ENCODE measurements around the gene SLC29A3.

The SLC29A3 gene

GRCh38 chr10:71383972-71384687, 65.1 kb downstream of the SLC29A3 start:
- no peak overlapping the region for H3K27ac ChIP-seq
- DNase-seq (ENCODE audit: low read depth, low spot score): no peak

GRCh38 chr10:71388171-71388570, 69.1 kb downstream of the SLC29A3 start:
- DNase-seq (ENCODE audit: low read depth, low spot score): no peak
- no peak overlapping the region for H3K27ac ChIP-seq

- no peak overlapping the region for H3K27ac ChIP-seq
- DNase-seq (ENCODE audit: low read depth, low spot score): no peak
Observed at GRCh38 chr10:71388583-71389310, 69.7 kb downstream of the SLC29A3 start.

- no peak for DNase-seq (ENCODE audit: low read depth, low spot score)
- H3K27ac ChIP-seq: no peak overlapping the region
Observed at GRCh38 chr10:71389768-71390460, 70.9 kb downstream of the SLC29A3 start.

DNA sequence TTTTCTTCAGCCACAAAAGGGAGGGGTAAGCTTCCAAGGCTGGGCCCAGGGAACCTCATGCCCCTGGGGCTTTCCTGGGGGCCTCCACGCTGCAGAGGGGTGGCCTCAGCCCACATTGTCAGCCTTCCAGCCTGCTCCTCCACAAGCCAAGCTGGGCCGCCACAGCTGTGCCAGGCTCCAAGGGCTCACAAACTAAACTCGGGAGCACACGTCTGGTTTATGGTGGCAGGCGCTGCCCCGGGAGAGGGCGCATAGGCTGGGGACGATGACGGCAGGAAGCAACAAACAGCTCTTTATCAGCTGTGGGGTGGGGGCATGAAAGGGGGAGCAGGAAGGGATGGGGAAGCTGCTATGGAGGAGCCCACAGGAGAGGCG, 71.4 kb downstream of the SLC29A3 start:
- no peak overlapping the region for H3K27ac ChIP-seq
- no peak for DNase-seq (ENCODE audit: low read depth, low spot score)

DNA sequence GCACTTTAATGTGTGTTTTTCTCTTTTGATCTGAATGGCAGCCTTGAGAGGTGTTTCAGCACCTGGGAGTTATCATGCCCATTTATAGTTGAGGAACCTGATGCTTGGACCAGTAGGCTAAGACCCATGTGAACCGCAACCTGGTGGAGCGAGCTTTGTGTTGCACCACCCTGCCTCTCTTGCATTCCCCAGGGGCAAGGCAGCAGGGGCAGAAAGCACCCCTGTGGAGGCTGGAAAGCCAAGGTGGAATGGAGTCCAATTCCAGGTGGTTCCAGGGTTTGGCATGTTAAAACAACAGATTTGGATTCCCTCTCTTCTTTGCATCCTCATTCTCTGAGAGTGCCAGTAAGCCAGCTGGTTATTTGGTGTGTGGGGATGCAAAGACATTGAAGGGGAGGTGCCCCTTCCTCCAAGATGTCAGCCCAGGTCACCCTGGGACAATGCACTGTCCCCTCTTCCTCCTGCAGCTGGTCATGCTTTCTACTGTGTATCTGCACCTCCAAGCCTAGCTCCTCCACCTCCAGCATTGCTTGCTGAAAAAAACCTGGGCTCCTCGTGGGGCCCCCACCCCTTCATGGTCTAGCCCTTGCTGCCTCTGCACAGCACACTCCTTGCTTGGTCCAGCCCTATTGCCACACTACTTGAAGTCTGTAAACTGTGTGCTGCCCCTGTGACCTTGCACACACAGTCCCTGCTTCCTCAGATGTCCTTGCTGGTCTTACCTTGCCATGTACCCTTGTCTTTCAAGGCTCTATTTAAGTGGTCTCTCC, 72.0 kb downstream of the SLC29A3 start:
- no peak overlapping the region for H3K27ac ChIP-seq
- DNase-seq (ENCODE audit: low read depth, low spot score): no peak

GRCh38 chr10:71391701-71392100, 72.6 kb downstream of the SLC29A3 start:
- DNase-seq (ENCODE audit: low read depth, low spot score): no peak
- no peak overlapping the region for H3K27ac ChIP-seq

GRCh38 chr10:71392292-71392691, 73.2 kb downstream of the SLC29A3 start:
- H3K27ac ChIP-seq: no peak overlapping the region
- DNase-seq (ENCODE audit: low read depth, low spot score): no peak

DNA sequence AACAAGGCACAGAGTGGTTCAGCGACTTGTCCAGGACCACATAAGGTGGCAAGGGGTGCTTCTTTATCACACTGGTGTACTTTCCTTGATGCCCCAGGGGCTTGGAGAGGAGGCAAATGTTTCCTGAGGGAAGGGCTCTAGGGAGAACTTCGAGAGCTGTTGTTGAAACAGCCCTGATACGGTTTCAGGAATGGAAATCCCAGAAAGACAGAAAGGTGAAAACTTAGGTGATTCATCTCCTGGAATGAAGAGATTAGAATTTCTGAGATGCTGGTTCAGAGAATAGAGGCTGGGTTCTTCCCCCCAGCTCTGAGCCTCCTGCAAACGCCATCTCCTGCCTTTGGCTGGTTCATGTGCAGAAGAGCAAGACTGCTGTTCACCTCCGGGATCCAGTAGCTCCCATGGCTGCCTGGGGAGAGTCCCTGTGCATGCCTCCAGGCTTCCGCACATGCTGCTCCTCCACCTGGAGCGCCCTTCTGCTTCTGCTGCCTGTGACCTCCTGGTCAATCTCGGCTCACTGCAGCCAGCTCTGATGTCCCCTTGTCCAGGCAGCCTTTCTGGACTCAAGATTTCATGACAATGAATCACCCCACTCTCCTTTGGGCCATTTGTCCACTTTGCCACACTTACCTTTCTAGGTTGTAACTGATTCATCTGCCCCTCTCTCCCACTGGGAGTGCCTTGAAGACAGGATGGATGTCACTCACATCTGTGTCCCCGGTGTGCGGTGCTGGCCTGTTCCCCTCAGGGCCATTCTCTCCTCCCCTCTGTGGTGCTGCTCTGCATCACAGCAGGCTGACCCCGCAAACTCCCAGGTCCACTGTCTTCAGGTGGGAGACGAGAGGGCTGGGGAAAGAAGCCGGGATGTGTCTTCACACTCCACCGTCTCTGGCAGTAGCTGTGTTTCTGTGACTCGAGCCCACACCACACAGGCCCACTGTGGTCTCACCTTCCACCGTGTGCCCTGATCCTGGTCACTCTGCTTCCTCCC, 74.0 kb downstream of the SLC29A3 start:
- no peak overlapping the region for H3K27ac ChIP-seq
- DNase-seq (ENCODE audit: low read depth, low spot score): no peak

DNA sequence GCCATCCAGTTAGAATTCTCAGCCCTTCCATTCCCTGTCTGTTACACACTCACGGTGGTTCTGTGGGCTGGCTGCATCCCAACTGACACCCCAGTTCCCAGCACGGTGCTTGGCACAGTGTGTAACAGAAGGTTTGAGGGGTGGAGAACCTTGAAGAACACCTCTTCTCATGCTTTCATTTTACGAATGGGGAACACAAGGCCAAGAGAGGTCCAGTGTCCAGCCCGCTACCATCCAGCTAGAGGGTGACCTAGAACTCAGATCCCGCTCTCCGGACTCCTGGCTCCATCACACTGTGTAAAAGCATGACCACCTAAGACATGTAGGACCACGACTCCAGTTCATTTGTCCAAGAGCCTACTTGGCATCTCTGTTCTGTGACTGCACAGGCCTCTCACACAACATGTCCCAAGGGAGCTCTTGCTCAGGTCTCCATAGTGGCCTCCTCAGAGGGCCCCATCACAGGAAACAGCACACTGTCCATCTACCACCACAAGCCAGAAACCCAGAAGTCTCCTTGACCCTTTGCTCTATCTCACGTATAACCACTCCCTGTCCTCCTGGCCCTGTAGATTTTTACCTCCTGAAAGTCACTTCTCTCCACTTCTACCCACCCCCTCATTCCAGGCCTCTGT, 74.9 kb downstream of the SLC29A3 start:
- DNase-seq (ENCODE audit: low read depth, low spot score): no peak

DNA sequence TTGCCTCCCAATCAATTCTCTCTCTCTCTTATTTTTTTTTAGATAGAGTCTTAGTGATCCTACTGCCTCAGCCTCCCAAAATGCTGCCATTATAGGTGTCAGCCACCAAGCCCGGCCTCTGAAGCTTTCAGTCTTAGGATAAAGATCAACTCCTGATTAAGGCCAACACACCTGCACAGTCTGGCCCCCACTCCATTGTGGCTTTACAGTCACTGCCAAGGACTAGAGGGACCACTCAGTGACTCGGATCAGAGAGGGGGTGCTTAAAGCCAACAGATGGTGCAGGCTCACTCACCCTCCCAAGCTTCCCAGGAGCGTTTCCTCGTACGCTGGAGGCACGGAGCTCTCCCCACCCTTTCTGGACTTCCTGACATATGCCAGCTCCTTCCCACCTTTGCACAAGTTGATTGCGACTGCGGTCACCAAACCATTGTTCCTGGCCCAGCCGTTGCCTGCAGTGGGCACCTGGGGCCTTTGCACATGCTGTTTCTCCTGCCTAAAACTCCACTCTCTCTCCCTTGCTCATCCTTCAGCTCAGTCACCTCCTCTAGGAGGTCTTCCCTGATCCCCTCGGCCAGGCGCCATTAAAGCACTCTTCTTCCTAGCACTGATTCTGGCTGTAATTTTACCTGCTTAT, 76.0 kb downstream of the SLC29A3 start:
- DNase-seq (ENCODE audit: low read depth, low spot score): no peak
- H3K27ac ChIP-seq: no peak overlapping the region

More for the DNA sequence above, 74.9 kb downstream of the SLC29A3 start:
- H3K27ac ChIP-seq: no peak overlapping the region

DNA sequence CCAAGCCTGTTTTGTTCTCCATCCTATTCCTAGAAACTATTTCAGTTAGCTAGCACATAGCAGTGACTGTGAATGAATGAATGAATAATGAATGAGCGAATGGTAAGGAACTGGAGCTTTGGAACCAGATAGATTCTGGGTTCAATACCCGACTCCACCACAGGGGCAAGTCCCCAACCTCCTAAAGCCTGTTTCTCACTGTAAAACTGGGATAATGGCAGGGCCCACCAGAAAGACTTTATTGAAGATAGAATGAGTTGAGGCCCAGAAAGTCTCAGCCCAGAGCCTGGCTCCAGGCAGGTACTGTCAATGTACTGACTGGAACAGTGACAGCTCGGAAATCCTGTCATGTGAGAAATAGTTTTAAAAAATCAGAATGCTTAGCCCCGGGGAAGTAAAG, 76.6 kb downstream of the SLC29A3 start:
- no peak for DNase-seq (ENCODE audit: low read depth, low spot score)
- no peak overlapping the region for H3K27ac ChIP-seq

- no peak overlapping the region for H3K27ac ChIP-seq
- no peak for DNase-seq (ENCODE audit: low read depth, low spot score)
Observed at GRCh38 chr10:71396084-71396710, 77.1 kb downstream of the SLC29A3 start.

- no peak within 1 kb of the TSS for H3K27ac ChIP-seq
- DNase-seq (ENCODE audit: low read depth, low spot score): no peak
Observed at GRCh38 chr10:71396711-71397295, 77.7 kb downstream of the SLC29A3 start, which contains the start of gene CDH23. TSS of gene CDH23 (plus strand) at chr10:71396920. CDS start at chr10:71439832, 42,912 bp downstream.

- DNase-seq (ENCODE audit: low read depth, low spot score): no peak
- no peak overlapping the region for H3K27ac ChIP-seq
Observed at GRCh38 chr10:71397296-71398212, 78.5 kb downstream of the SLC29A3 start.

GRCh38 chr10:71398976-71399375, 79.9 kb downstream of the SLC29A3 start:
- no peak overlapping the region for H3K27ac ChIP-seq
- DNase-seq (ENCODE audit: low read depth, low spot score): no peak

- no peak overlapping the region for H3K27ac ChIP-seq
- DNase-seq (ENCODE audit: low read depth, low spot score): no peak
Observed at GRCh38 chr10:71399946-71400345, 80.9 kb downstream of the SLC29A3 start.

Data from epithelial cell of prostate (primary cell).